ENCODE results near the gene SCFD2. TPM values are rescaled to one million over a fixed set of nuclear protein-coding genes. Genes with fewer than 3 reads are reported as not detected.

SCFD2 gene
- total and polyA plus RNA-seq, 2 donors (not counting 3 experiments of a cell fraction or from before 2014, with no cell fraction given) = 12.3 to 22.8 TPM

GRCh38 chr4:53018471-53018870 lies 347.4 kb downstream of the SCFD2 start:
- H3K4me2 ChIP-seq (ENCODE audit: insufficient read depth, low read length) = no peak overlapping the region
- H2AFZ ChIP-seq (ENCODE audit: low read depth, low read length) = no peak overlapping the region
- H3K4me3 ChIP-seq (replicated peaks in 1 of 3; ENCODE audit: insufficient read depth in 1 of 3, low read depth in 1 of 3, low read length in 3 of 3) = no peak overlapping the region
- H3K4me1 ChIP-seq (ENCODE audit: control insufficient read depth, extremely low read depth, insufficient read depth, low read length) = peaks cover 6% of the 10 kb centered on the region
- no peaks in the 10 kb centered on the region for H4K20me1 ChIP-seq (replicated peaks; ENCODE audit: control insufficient read depth, extremely low read depth, insufficient read depth, low read length)
- TF ChIP-seq JUN (IDR thresholded peaks at IDR 0.05; ENCODE audit: borderline replicate concordance, insufficient read depth, insufficient read length, low read depth) (no peak), POLR2AphosphoS5 (IDR thresholded peaks at IDR 0.05; ENCODE audit: insufficient read depth, low read depth, low read length) (no peak), GATA2 (IDR thresholded peaks at IDR 0.05; ENCODE audit: insufficient read depth, insufficient read length, low read depth, low read length) (no peak), CTCF (IDR thresholded peaks at IDR 0.05; ENCODE audit: extremely low read depth in 1 of 2, insufficient read depth in 1 of 2, low read depth in 1 of 2, low read length in 2 of 2) (no peak), MYC (IDR thresholded peaks at IDR 0.05; ENCODE audit: low read depth, low read length) (no peak), EZH2 (IDR thresholded peaks at IDR 0.05; ENCODE audit: borderline replicate concordance, low read depth, low read length, severe bottlenecking) (no peak), POLR2A (IDR thresholded peaks at IDR 0.05; ENCODE audit: low read depth, low read length) (no peak), MAX (IDR thresholded peaks at IDR 0.05; ENCODE audit: insufficient read depth, insufficient read length) (no peak), FOS (IDR thresholded peaks at IDR 0.05; ENCODE audit: borderline replicate concordance, insufficient read depth, low read length) (no peak)
- no peak overlapping the region for H3K27ac ChIP-seq (ENCODE audit: insufficient read depth, low read depth, low read length)
- intact Hi-C loops (cut with micrococcal nuclease) = loop anchor here (5.0 to 10.0 kb wide), 6 partner anchors 84 to 689 kb away; partner anchors contain the start of gene SCFD2
- H3K27me3 ChIP-seq (ENCODE audit: control insufficient read depth in 2 of 2, insufficient read depth in 2 of 2, low read length in 2 of 2) = no peaks in the 10 kb centered on the region
- FAIRE-seq (no peak), DNase-seq (ENCODE audit: low read depth, low spot score) (no peak)
- H3K9ac ChIP-seq (replicated peaks; ENCODE audit: extremely low read depth, insufficient read depth, low read length) = no peak overlapping the region
- H3K9me1 ChIP-seq (replicated peaks; ENCODE audit: control insufficient read depth, extremely low read depth, insufficient read depth, low read length) = no peaks in the 10 kb centered on the region
- no peaks in the 10 kb centered on the region for H3K9me3 ChIP-seq (replicated peaks; ENCODE audit: control insufficient read depth, insufficient read depth, low read length)
- dilution Hi-C loops (cut with MboI; ENCODE audit: extremely low pct_ligation_motif_present, low sequenced_read_pairs) = no loop called here
- no peaks in the 10 kb centered on the region for H3K36me3 ChIP-seq (ENCODE audit: control insufficient read depth in 2 of 2, extremely low read depth in 1 of 2, insufficient read depth in 2 of 2, low read length in 2 of 2)
- no TSS peak for BruUV-seq (replicated peaks)
- POLR2A ChIA-PET = no interaction called here
- CTCF ChIA-PET = interaction anchor here (4.6 kb wide), 1 partner anchor 1215 kb away, joined by 145 read pairs; no protein-coding TSS in a partner anchor
- no peaks in the 10 kb centered on the region for H3K79me2 ChIP-seq (ENCODE audit: control insufficient read depth, insufficient read depth, low read length)
